NCI-H82 treated with DMSO at 0.1 percent for 48 hours (cell line): ENCODE measurements around the gene EXD2.
"Not testable (repeated sequence)": the region's sequence is repeated elsewhere in the genome, so short reads cannot be mapped to it uniquely, and the experiment has no call there.

Source experiments
- DNase-seq: peaks from one replicate; lab custom pipeline; 2025; ENCODE audit not compliant: unreplicated experiment; lab: John Stamatoyannopoulos, UW

The EXD2 gene

DNA sequence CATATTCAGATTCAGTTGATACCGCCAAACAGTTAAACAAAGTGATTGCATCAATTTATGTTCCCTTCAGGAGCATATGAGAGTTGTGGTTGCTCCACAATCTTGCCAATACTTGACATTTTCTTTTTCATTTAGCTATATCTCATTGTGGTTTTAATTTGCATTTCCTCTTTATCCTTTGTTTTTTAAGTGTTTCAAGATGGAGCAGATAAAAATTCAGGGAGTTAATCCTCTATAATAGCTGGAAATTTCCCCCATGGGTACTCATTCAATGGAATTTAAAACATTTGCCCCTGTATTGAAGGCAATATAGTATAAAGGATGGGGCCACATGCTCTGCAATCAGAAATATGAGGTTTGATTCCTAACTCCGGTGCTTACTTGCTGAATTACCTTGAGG, 1.1 kb upstream of the EXD2 start:
- DNase-seq = no peak

DNA sequence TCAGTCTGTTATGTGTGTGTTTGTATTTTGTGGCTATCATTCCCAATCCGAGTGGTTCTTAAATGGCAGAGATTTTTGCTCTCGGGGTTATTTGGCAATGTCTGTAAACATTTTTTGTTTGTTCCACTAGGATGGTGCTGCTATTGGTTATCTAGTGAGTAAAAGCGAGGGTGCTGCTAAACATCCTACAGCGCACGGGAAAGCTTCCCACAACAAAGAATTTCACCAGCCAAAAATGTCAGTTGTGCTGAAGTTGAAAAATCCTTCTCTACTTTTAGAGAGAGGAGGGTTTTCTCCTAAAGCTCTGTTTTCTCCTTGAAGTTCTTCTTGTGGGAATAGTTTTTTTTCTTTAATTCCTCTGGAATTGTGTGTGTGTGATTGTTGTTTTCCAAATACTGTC, 2.4 kb downstream of the EXD2 start:
- DNase-seq = no peak

DNA sequence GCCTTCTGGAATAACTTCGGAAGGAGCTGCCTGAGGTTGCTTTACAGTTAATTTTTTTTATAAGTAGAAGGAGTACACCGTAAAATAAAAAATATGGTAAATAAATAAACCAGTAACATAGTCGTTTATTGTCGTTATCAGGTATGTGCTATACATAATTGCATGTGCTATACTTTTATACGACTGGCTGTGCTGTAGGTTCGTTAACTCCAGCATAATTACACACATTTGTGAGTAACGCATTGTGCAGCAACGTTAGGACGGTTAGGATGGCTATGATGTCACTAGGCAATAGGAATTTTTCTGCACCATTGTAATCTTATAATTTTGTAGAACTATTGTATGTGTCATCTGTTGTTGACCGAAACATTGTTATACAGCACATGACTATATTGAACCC, 8.5 kb downstream of the EXD2 start:
- DNase-seq = no peak

DNA sequence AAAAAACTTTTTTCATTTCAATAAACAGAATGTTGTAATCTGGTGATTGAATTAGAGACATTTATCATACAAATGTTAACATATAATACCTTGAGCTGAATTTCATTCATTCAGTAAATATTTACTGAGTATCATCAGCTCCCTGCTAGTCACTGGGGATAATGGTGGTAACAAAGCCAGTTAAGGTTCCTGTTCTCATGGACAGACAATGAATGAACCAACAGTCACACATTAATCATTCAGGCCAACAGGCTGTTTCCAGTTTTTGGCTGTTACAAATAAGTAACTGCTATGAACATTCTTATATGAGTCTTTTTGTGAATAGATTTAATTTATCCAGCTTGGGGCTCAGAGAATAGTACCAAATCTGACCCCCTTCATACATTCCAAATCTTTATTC, 13.5 kb downstream of the EXD2 start:
- no peak for DNase-seq

DNA sequence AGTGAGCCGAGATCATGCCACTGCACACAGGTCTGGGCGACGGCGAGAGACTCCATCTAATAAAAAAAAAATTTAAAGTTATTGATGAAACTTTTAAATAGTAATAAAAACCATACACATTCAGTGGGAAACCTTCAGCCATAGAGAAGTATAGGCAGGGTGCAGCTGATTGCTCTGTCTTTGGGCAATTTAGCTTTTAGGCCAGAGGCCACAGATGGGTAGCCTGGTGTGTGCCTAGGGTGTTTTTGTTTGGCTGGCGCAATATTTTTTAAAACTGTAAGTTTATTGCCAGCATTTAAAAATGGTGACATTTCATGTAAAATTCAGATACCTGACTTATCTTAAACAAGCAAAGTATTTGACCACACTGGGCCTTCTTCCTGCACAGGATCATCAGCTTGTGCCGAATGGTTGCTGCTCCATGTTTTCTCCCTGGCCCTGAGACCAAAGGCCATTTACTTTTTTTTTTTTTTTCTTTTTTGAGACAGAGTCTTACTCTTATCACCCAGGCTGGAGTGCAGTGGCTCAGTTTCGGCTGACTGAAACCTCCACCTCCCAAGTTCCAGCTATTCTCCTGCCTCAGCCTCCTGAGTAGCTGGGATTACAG, 16.2 kb downstream of the EXD2 start:
- no peak for DNase-seq

DNA sequence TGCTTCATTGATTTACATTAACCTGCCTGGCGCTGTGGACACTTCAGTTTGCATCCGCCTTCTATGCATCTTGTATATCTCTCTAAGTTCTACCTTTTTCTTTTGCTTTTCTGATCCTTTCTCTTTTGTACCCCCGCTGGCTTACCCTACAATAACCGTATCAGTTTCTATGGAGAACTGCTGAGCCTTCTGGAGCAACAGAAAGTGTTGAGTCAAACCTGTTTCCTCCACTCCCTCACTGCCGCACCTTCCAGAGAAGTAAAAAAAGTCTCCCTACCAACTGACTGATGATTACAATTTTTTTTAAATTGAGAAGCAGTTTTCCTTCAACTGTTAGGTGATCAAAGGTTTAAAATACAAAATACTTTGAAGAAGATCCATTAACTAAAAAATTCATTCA, 17.4 kb downstream of the EXD2 start:
- no peak for DNase-seq

DNA sequence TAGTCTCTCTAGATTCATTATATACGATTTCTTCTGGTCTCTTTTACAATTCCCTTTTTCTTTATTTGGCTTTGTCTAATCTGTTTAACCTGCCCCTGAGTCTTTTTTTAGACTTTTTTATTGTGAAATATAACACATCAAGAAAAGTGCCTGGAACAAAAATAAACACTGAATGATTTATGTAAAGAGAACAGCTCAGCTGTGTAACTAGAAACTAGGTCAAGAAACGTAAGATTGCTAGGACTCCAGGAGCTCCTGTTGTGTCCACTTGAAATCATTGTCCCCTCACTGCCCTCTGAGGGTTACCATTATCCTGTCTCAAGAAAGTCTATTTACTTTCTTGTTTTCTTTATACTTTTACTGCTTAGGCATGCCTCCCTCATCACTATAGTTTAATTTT, 23.1 kb downstream of the EXD2 start:
- DNase-seq = no peak

DNA sequence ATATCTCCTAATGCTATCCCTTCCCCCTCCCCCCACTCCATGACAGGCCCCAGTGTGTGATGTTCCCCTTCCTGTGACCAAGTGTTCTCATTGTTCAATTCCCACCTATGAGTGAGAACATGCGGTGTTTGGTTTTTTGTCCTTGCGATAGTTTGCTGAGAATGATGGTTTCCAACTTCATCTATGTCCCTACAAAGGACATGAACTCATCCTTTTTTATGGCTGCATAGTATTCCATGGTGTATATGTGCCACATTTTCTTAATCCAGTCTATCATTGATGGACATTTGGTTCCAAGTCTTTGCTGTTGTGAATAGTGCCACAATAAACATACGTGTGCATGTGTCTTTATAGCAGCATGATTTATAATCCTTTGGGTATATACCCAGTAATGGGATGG, 26.4 kb downstream of the EXD2 start:
- DNase-seq = not testable (repeated sequence)

DNA sequence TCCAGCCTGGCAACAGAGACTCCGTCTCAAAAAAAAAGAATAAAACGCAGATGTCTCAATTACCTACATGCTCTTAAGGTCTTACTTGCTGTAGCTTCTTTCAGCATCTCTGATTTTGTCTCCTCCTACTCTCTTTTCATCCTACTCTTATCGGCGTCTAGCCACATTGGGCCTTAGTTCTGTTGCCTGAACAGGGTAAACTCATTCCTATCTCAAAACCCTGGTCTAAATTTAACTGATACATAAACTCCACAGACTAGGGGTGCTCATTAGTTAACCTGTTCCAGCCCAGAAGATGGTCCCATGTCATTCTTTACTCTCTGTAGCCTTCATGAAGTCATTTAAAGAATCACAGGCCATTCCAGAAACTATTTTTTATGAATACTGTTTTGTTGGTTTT, 33.6 kb downstream of the EXD2 start:
- DNase-seq = no peak

DNA sequence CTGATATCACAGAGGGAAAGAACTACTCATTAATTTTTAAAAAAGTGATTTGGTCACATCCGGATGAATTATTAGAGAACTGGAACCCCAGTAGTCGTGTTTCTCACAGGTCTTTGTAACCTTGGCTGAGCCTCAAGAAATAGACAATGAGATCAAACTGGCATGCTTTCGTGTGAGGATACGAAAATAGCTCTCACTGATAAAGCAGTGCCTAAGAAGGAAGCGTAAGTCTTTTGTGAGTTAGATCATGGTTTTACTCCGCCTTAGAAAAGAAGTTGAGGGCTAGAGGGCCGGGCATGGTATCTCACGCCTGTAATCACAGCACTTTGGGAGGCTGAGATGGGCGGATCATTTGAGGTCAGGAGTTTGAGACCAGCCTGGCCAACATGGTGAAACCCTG, 34.9 kb downstream of the EXD2 start:
- DNase-seq = no peak

DNA sequence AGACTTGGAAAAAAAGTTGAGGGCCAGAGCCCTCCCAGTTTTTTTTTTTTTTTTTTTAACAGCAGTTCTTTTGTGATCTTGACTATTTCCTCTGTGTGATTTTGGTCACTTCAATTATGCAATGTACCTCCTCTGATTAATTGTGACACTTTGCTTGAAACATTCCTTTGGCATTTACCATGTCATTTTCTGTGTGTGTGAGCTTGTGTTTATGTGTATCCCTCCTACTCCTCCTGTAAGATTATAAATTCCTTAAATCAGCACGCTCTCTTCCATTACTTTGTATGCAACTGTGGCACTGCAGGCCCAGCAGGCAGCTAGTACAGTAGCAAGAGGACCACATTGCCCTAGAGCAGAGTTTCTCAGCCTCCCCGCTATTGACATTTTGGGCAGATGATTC, 35.4 kb downstream of the EXD2 start:
- no peak for DNase-seq

DNA sequence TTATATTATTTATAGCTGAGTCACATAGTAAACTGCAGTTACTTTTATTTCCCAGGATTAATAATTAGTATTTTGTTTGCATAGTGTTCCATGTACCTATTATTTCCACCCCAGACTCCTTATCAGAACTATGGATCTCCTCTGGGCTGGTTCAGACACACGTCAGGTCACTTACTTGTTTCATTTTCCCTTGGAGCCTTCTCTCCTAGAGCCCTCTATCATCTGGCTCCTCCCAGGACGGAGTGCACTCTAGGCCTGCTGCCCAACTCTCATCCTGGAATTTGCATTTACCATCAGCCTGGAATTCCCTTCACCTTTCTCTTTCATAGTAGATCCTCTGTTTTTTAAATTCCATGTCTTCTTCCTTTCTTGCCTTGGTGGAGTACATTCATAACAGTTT, 40.2 kb downstream of the EXD2 start:
- no peak for DNase-seq

DNA sequence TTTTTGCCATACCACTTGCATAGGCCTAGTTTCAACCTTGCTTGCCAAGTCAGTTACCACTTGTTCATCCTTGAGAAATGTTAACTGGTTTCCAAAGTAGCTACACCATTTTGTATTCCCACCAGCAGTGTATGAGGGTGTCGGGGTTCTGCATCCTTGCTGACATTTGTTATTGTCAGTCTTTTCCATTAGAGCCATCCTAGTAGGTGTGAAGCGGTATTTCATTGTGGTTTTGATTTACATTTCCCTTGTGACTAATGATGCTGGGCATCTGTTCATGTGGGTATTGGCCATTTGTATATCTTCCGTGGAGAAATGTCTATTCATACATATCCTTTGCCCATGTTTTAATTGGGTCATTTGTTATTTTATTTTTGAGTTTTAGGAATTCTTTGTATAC, 41.1 kb downstream of the EXD2 start:
- no peak for DNase-seq

DNA sequence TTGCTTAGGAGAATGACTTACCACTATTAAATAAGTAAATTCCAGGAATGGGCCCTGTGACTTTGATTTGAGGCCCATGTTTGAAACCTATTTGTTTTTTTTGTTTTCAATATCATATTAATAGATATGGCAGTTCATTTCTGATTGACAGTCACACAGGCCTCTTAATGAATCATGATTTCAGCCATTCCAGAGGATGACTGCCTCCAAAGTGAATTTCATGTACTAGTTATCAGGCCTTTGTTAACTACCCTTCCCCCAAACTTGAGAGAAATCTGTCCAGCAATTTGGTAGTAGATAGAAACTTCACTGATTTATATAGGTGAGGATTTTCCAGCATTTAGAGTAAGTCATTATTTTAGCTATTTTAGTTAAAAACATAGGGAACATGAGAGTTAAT, 42.8 kb downstream of the EXD2 start:
- DNase-seq = no peak

DNA sequence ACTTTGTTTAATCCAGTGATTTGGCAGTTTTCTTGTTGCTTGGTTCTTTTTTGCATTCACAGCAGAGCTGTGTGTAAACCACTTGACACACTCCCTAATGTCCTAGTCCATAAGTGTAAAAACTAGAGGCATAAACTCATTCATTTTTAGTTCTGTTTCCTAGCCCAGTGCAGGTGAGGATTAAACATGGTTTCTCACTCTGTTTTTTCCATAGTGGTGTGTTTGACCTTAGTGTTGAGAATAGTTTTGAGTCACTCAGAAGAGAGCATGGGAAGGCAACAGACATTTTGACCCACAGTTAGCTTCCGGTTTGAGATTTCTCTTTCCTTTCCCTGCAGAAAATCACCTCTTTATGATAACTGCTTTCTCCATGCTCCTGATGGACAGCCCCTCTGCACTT, 44.4 kb downstream of the EXD2 start:
- no peak for DNase-seq

DNA sequence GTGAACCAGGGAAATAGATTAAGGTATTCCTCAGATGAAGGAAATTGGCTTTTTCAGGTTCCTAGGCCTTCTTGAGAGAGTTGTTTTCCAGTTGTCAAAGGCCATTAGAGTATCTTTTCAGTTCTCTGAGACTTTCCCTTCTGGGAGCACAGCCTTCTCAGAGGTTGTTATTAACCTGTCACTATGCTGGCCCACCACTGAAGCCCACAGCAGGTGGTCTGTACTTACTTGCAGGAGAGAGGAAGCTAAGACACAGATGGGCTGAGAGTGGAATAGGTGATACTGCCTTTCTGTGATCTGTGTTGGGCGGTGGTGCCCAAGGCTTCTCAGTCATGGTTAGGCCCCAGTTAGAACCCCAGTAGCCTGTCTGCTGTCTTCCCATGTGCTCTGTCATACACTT, 45.8 kb downstream of the EXD2 start:
- DNase-seq = no peak

DNA sequence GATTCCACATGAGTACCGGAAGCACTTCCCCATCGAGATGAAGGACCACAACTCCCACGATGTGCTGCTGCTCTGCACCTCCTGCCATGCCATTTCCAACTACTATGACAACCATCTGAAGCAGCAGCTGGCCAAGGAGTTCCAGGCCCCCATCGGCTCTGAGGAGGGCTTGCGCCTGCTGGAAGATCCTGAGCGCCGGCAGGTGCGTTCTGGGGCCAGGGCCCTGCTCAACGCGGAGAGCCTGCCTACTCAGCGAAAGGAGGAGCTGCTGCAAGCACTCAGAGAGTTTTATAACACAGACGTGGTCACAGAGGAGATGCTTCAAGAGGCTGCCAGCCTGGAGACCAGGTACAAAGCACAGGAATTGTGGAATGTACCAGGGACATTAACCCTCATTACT, 46.3 kb downstream of the EXD2 start:
- DNase-seq = no peak

DNA sequence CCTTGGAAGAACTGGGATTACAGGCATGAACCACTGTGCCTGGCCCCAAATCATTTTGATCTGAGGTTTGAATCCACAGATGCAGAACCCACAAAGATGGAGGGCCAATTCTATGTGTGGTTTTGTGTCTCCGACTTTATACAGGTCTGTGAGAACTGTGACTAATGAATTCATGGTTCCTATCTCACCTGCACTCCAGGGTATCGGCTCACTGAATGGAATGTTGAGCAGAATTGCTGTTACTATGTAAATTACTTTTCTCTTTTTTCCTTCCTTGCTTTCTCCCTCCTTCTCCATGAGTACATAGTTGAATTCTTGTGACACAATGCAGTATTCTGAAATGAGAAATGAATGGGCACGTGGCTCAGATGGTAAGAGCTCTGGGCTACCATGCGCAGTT, 47.6 kb downstream of the EXD2 start:
- no peak for DNase-seq

DNA sequence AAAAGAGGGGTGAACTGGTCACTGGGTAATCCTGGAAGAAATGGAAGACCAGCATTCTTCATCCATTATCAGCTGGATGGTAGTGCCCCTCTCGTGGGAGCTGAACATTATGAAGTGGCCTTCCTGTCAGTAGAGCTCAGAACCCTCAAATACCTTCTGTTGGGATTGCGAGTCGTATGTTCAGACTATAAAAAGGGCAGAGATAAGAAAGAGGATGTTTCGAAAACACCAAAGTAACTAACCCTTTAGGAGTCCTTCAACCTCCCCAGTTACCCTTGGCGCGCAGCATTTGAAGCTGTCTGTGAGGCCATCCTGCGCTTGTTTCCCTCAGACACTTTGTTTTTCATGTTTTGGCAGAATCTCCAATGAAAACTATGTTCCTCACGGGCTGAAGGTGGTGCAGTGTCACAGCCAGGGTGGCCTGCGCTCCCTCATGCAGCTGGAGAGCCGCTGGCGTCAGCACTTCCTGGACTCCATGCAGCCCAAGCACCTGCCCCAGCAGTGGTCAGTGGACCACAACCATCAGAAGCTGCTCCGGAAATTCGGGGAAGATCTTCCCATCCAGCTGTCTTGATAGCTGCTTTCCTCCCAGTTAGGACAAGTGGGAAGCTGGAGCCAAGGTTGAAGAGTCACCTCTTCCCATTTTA, 49.4 kb downstream of the EXD2 start:
- DNase-seq = no peak

DNA sequence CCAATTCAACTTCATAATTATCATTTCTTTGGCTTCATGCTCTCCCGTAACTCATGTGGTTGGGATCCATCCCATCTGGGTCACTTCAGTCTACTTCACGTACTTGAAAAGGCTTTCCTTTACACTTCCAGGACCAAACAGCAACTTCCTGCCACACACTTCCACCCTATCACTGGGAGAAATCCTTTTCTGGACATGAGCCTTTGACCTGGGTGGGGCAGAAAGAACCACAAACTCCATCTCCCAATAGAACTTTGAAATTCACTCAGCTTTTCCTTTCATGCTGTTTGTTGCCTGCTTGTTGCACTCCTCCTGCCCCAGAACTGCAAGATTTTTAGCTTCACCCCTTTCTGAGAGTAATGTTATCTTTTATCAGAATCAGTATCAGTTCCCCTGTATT, 50.3 kb downstream of the EXD2 start:
- DNase-seq = no peak

DNA sequence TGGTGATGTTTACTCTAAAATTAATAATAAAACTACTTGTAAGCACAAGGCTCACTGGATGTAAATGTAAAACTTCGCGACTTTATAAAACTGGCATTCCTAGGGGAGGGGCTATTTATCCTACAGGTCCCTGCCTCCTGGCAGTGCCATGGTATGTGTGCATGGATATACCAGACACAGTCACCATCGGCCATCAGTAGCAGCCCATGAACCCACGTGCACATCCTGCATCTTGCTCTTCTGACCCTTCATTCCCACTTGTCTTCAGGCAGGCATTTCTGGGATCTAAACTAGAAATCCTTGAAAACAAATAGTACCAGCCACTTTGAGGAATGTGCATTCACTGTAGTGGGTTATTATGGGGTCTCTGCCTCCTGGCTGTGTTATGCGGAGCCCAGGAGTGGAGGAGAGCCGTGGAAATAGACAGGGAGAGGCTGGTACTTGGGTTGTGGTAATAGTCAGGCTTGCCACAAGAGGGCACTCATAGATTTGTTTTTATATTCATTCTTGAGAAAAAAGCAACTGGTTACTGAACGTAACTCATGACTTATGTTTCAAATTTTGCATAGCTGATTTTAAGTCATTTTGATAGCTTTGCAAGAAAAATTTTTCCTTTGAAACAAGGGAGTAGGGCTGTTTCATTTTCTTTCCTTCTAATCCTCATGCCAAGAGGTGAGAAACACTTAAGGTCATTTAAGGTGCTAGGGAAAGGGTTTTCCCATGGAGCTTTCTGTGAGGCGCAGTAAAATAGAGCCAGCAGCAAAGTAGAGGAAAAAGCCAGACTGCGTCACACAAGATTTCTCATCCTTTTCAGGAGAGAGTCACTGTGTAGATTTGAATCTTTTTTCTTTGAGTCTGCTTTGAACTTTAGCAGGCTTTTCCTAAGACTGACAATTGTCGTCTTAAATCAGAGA, 51.3 kb downstream of the EXD2 start:
- DNase-seq = peak; percentile 5

DNA sequence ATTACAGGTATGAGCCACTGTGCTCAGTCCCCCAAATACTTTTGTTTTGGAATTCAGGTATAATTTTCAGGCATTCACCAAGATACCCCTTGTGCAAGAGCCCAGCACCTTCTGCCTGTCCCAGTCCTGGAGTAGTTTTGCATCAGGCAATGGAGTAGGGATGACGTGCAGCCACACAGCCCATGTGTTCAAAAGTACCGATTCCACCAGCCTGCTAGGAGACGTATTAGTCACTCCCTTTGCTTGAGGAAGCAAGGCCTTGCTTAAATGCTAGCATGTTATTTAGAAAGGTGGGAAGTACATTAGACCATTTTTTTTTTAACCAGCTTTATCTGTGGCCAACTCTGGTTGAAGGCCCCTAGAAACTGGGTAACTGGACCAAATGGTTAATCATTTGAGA, 53.6 kb downstream of the EXD2 start:
- no peak for DNase-seq
